ENCODE measurements around the gene AJUBA. TPM values are rescaled to one million over a fixed set of nuclear protein-coding genes. Genes with fewer than 3 reads are reported as not detected.

AJUBA gene
- total RNA-seq (ENCODE audit: low replicate concordance) = 14.6 and 47.6 TPM in 2 replicates

GRCh38 chr14:22982477-22983245, at the start of gene AJUBA:
TSS of gene AJUBA (minus strand) at chr14:22982551. CDS start at chr14:22982266, 285 bp downstream.
- DNase-seq (ENCODE audit: low read depth) = peak; percentile 93
- peak within 1 kb of the TSS; percentile 95 for H3K4me3 ChIP-seq (ENCODE audit: low read depth, low read length)
- no peak for TF ChIP-seq CTCF (IDR thresholded peaks at IDR 0.05; ENCODE audit: insufficient read depth, low read length)

- DNase-seq (ENCODE audit: low read depth) = no peak
- no peak for TF ChIP-seq CTCF (IDR thresholded peaks at IDR 0.05; ENCODE audit: insufficient read depth, low read length)
- no peak overlapping the region for H3K4me3 ChIP-seq (ENCODE audit: low read depth, low read length)
These were observed 48.6 kb upstream of the AJUBA start for GRCh38 chr14:23030936-23031335.

GRCh38 chr14:23028799-23029198, 46.4 kb upstream of the AJUBA start:
- H3K4me3 ChIP-seq (ENCODE audit: low read depth, low read length) = no peak overlapping the region
- TF ChIP-seq CTCF (IDR thresholded peaks at IDR 0.05; ENCODE audit: insufficient read depth, low read length) = no peak
- no peak for DNase-seq (ENCODE audit: low read depth)

- TF ChIP-seq CTCF (IDR thresholded peaks at IDR 0.05; ENCODE audit: insufficient read depth, low read length) = no peak
- H3K4me3 ChIP-seq (ENCODE audit: low read depth, low read length) = no peak overlapping the region
- DNase-seq (ENCODE audit: low read depth) = no peak
These were observed 42.9 kb upstream of the AJUBA start for GRCh38 chr14:23025151-23025814.

GRCh38 chr14:23024612-23025075, 42.3 kb upstream of the AJUBA start:
- H3K4me3 ChIP-seq (ENCODE audit: low read depth, low read length) = no peak overlapping the region
- DNase-seq (ENCODE audit: low read depth) = no peak
- TF ChIP-seq CTCF (IDR thresholded peaks at IDR 0.05; ENCODE audit: insufficient read depth, low read length) = no peak

GRCh38 chr14:23023795-23024152, 41.4 kb upstream of the AJUBA start:
- H3K4me3 ChIP-seq (ENCODE audit: low read depth, low read length) = no peak overlapping the region
- TF ChIP-seq CTCF (IDR thresholded peaks at IDR 0.05; ENCODE audit: insufficient read depth, low read length) = no peak
- DNase-seq (ENCODE audit: low read depth) = no peak
